ENCODE data around the gene IZUMO1. TPM values are rescaled to one million over a fixed set of nuclear protein-coding genes. Genes with fewer than 3 reads are reported as not detected.
"Not testable (repeated sequence)": the region's sequence is repeated elsewhere in the genome, so short reads cannot be mapped to it uniquely, and the experiment has no call there.

The IZUMO1 gene
- total RNA-seq, 1 donor from 2014 or later = 0.91 TPM

DNA sequence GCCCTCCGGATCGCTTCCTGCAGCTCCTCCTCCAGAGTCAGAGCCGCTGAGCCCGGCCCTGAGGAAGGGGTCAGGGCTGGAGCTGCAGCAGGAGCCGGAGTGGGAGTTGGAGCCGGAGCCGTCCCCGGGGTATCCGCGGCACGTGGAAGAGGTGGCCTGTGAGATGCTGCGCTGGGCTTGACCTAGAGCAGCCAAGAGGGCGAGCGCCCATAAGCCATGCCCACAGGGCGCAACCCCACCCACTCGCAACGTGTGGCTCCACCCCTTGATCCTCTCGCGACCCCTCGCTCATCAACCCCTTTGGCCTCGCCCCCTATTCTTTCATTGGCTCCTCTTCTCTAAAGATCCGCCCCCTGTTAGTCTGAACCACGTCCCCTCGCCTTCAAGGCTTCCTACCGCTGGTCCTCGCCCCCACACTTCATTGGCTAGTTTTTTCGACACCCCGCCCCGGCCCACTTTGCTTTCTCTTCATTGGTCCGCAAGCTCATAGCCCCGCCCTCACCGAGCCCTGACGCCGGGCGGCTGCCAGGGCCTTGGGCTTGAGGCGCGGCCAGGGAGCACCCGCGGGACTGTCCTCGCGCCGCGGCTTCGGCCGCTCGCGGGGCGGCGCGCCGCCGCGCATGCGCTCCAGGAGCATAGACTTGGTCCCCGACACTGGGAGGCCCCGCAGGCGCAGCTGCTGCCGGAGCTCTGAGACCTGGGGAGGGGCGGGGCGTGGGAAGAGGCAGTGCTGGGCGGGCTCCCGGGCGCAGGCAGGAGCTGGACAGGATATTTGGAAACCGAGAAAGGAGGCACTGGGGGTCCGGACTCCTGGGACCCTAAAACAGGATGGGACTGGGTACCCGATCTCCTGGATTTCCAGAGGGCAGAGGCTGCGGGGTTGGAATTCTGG is 32.6 kb downstream of the IZUMO1 start:
- peak; percentile 99 for DNase-seq (ENCODE audit: low spot score)

DNA sequence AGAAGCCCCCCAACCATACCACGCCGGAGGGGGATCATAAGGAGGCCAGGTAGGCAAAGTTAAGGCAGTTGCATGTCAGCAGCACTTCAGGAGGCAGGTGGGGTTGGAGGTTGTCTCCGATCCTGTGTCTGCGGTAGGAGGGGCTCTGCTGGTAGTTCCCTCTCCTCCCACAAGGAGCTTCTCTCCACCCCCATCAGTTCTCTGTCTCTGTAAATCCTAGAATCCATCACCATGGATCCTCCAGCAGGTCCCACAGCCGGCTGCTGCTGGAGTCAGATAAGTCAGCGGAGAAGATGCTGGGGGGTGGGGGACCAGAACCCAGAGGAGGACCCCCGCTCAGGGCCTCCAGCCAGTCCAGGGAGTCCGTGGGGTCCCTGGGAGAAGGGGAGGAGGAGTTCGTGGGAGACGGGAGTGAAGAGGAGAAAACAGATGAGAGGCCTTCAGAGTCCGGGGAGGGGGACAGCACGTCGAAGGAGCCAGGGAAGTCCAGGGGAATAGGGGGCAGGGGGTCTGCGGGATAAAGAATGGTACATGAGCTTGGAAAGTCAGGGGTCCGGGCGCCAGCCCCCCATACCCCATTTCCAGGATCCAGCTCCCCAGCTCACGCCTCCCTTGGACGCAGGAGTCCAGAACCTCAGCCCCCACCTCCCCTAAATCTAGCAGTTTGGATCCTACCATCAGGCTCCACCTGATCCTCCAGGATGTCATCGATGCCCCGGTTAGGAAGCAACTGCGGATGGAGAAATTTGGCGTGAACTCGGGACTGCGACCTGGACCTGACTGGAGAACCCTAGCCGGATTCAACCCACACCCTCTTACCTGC is 33.5 kb downstream of the IZUMO1 start:
- no peak for DNase-seq (ENCODE audit: low spot score)

DNA sequence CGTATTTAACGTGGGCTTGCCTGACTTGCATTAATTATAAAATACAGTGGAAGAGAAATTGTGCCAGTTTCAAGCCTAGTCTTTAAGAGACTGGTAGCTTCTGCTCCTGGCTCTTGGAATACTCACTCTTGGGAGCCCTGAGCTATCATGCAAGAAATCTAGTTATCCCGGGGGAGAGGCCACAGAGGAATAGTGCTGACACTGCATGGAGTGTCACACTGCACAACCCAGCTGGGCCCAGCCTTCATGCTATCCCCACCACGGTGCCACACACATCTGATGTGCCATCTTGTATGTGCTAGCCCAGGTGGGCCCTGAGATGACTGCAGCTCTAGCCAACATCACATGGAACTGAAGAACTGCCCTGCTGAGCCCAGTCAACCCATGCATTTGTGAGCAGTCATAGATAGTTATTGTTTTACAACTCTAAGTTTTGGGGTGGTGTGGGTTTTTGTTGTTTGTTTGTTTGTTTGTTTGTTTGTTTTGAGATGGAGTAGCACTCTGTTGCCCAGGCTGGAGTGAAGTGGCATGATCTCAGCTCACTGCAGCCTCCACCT is 35.5 kb downstream of the IZUMO1 start:
- DNase-seq (ENCODE audit: low spot score) = no peak

DNA sequence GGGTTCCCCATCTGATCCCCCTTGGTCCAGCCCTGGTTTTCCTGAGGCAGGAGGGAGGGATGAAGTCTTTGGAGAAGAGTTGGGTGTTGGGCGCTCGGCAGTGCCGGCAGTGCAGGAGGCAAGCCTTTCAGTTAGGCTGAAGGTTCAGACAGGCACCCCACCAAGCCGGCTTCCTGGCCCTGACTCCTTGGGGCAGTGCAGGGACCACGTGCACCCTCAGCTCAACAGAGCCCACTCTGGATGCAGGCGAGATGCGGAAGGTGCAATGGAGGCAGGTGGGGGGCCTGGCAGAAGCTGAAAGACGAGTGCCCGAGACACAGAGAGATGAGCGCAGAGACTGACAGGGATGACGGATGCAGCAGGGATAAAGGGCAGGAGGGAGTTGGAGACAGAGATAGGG is 38.2 kb downstream of the IZUMO1 start:
- no peak for DNase-seq (ENCODE audit: low spot score)

DNA sequence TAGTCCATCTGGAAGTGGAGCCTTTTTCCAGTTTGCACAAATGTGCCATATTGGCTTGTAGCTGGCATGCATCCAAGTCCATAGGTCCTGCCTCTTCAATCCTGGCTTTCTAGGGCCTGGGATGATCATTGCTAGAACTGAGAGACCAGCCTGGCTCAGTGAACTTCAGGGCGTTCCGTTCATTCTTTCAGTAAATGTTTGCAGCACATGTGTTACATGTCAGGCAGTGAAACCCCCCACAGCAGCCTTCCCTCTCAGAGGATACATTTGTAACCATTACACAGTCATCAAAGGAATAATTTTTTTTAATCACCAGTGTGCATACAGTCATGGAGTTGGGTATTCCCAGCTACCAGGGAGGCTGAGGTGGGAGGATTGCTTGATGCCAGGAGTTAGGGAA is 41.3 kb downstream of the IZUMO1 start:
- DNase-seq (ENCODE audit: low spot score) = no peak

DNA sequence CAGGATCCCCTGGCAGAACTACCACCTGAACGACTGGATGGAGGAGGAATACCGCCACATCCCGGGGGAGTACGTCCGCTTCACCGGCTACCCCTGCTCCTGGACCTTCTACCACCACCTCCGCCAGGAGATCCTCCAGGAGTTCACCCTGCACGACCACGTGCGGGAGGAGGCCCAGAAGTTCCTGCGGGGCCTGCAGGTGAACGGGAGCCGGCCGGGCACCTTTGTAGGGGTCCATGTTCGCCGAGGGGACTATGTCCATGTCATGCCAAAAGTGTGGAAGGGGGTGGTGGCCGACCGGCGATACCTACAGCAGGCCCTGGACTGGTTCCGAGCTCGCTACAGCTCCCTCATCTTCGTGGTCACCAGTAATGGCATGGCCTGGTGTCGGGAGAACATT is 43.4 kb downstream of the IZUMO1 start:
- no peak for DNase-seq (ENCODE audit: low spot score)

DNA sequence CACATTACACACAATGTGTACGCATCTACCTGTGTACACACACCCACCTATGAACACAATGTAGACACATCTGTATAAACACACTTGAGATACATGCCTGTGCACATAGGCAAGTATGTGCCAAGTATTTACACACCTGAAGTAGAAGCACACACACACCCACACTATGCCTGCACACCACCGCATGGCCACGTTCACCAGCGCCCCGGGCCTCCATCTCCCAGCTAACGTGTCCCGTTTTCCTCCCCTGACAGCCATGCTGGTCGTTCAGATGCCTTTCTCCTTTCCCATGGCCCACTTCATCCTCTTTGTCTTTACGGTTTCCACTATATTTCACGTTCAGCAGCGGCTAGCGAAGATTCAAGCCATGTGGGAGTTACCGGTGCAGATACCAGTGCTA is 44.0 kb downstream of the IZUMO1 start:
- DNase-seq (ENCODE audit: low spot score) = no peak

DNA sequence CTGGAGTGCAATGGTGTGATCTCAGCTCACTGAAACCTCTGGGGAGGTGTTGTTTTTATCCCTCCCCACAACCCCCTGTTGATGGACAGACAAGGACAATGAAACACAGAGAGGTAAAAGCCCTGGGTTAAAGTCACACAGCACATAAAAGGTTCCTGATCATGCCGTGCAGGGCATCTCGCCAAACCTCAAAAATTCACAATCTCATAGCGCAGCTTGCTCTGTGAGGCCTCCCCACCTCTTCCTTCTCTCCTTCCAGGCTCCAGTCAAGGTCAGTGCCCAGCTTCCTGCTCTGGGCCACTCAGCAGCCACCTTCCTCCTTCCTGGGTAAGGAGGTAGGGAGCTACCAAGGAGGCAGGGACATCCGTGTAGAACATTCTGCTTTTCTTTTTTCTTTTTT is 48.7 kb downstream of the IZUMO1 start:
- peak; percentile 84 for DNase-seq (ENCODE audit: low spot score)

DNA sequence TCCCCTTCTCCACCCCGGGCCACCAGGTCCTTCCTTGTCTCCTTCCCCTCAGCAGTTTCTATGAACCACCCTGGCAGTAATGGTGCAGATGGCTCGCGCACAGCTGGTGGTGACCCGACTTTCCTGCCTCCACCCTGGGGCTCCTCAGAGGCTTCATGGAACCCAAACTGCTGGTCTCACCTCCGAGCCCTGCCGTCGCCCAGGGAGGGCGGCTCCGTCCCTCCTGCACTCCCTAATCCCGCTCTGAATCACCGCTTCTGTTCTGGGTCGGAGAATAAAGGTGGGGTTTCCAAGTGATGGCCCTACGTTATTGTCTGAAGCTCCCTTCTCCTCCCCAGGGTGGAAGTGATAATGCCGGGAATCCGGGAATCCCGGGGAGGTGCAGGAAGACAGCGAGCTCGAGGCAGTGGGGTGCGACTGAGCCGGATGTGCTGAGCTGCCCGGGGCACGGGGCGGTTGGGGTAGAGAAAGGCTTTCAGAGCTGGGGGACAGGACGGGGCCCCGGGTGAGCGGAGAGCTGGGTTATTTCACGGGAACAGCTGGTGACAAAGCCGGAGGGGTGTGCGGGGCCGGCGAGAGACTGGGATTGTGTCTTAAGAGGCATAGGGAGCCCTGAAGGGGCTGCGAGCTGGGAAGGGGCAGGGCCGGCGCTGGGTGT is 50.2 kb downstream of the IZUMO1 start:
- DNase-seq (ENCODE audit: low spot score) = no peak

DNA sequence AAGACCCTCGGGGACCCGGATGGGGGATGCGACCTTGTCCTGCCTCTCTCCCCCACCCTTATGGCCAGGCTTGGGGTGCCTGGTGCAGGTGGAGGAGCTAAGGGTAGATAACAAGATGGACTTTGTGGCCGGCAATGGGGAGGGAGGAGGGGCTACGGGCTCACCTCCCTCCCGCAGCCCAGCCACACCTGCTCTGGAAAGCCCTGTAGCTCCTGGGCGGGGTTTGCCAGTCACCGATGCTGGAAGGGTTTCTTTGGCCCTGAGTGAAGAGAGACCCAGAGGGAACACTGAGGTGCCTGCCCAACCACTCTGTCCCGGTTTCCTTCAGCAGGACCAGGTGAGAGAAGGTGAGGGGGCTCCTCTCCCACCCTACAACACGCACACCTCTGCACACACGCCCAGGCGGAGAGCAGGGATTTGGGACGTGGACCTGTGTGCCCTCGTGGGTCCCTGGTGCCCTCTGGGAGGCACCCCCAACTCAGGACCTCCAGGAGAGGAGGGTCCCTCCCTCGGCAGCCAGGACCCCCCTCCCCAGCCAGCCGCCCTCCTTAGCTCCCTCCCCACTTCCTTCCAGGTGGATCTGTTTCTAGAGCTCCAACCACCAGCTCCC is 50.9 kb downstream of the IZUMO1 start, which contains the start of gene FUT2:
TSS of gene FUT2 (plus strand) at position 229 of the 610 bp plus-strand sequence. CDS start 6,986 bp downstream, outside the sequence.
- peak; percentile 74 for DNase-seq (ENCODE audit: low spot score)

DNA sequence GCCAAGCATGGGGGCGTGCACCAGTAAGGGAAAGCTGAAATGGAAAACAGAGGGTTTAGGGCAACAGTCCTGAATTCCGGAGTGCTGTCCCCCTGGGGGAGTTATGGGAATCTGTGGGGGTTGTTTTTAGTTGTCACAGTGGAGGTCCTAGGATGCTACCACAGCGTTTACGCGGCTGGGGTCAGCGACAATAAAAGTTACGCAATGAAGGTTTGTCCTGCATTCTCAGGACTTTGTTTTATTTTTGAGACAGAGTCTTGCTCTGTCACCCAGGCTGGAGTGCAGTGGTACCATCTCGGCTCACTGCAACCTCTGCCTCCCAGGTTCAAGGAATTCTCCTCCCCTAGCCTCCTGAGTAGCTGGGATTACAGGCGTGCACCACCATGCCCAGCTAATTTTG is 53.1 kb downstream of the IZUMO1 start:
- not testable (repeated sequence) for DNase-seq (ENCODE audit: low spot score)

Other genes starting within 250 kb of the IZUMO1 start
- gene LMTK3, start 235.1 kb downstream of the IZUMO1 start, total RNA-seq = 5.1 TPM
- gene SULT2B1, start 194.7 kb downstream of the IZUMO1 start, total RNA-seq = 1.6 TPM
- not detected for gene SPACA4, start 140.2 kb downstream of the IZUMO1 start, total RNA-seq
- gene FAM83E, start 131.8 kb downstream of the IZUMO1 start, total RNA-seq = 12.7 TPM
- gene RPL18, start 127.7 kb downstream of the IZUMO1 start, total RNA-seq = 1,575 TPM
- gene SPHK2, start 127.4 kb downstream of the IZUMO1 start, total RNA-seq = 27.6 TPM
- 12.7 TPM for gene DBP, start 109.5 kb downstream of the IZUMO1 start, total RNA-seq
- gene CA11, start 100.7 kb downstream of the IZUMO1 start, total RNA-seq = 9.6 TPM
- gene NTN5, start 73.9 kb downstream of the IZUMO1 start, total RNA-seq = 1.0 TPM
- 35.4 TPM for gene FUT2, start 50.9 kb downstream of the IZUMO1 start, total RNA-seq
- 2.2 TPM for gene MAMSTR, start 27.2 kb downstream of the IZUMO1 start, total RNA-seq
- gene RASIP1, start 6.3 kb downstream of the IZUMO1 start, total RNA-seq = 21.2 TPM
- 5.0 TPM for gene FUT1, start 5.7 kb upstream of the IZUMO1 start, total RNA-seq
- not detected for gene FGF21, start 8.6 kb upstream of the IZUMO1 start, total RNA-seq
- 170 TPM for gene BCAT2, start 64.1 kb upstream of the IZUMO1 start, total RNA-seq
- 24.4 TPM for gene HSD17B14, start 89.6 kb upstream of the IZUMO1 start, total RNA-seq
- gene PLEKHA4, start 121.7 kb upstream of the IZUMO1 start, total RNA-seq = 23.0 TPM
- gene PPP1R15A, start 125.5 kb upstream of the IZUMO1 start, total RNA-seq = 56.2 TPM
- not detected for gene TULP2, start 151.8 kb upstream of the IZUMO1 start, total RNA-seq
- 232 TPM for gene NUCB1, start 153.4 kb upstream of the IZUMO1 start, total RNA-seq
- not detected for gene DHDH, start 186.8 kb upstream of the IZUMO1 start, total RNA-seq
- gene BAX, start 208.0 kb upstream of the IZUMO1 start, total RNA-seq = 79.9 TPM
- gene FTL, start 218.4 kb upstream of the IZUMO1 start, total RNA-seq = 1,526 TPM
- gene GYS1, start 246.4 kb upstream of the IZUMO1 start, total RNA-seq = 73.8 TPM
- gene RUVBL2, start 247.0 kb upstream of the IZUMO1 start, total RNA-seq = 66.7 TPM